Mesodermal cell (in vitro differentiated cells): ENCODE measurements around the gene ENO3.

ENCODE experiments used
- H3K27ac ChIP-seq: 2 replicates; pipeline ENCODE4 v1.7.0; 2013; ENCODE audit warnings: mild to moderate bottlenecking, low read depth, low read length, moderate library complexity; ENCODE audit not compliant: severe bottlenecking
- H3K36me3 ChIP-seq: 2 replicates; pipeline ENCODE4 v1.7.1; 2013; ENCODE audit warnings: mild to moderate bottlenecking, low read length, moderate library complexity; ENCODE audit not compliant: control insufficient read depth, insufficient read depth
- H3K4me1 ChIP-seq: one replicate; pipeline ENCODE4 v1.7.1; 2013; ENCODE audit warnings: mild to moderate bottlenecking, low read length; ENCODE audit not compliant: insufficient read depth, control insufficient read depth, poor library complexity, severe bottlenecking
- H3K4me3 ChIP-seq: 2 replicates; pipeline ENCODE4 v1.7.0; 2013; ENCODE audit warnings: low read length, control low read depth, mild to moderate bottlenecking; ENCODE audit not compliant: insufficient read depth, poor library complexity, severe bottlenecking; ENCODE audit errors: extremely low read depth
- H3K9me3 ChIP-seq: 2 replicates; pipeline ENCODE4 v1.7.1; 2013; ENCODE audit warnings: mild to moderate bottlenecking, low read length, moderate library complexity; ENCODE audit not compliant: control insufficient read depth
- WGBS, 2 experiments: methylation state at CpG; one replicate each; pipeline ENCODE4 v1.1.5; 2013; ENCODE audit warnings: missing lambda C conversion rate in 2 of 2; ENCODE audit not compliant: insufficient coverage in 2 of 2; 5-methylcytosine and 5-hydroxymethylcytosine counted together

The ENO3 gene

GRCh38 chr17:4967539-4968485 is 16.9 kb downstream of the ENO3 start, which contains the start of gene SPAG7:
TSS of gene SPAG7 (minus strand) at chr17:4967817. CDS start at chr17:4967804, 13 bp downstream.
- whole genome bisulfite sequencing, 2 experiments = 1% methylated on average over 49 to 54 of the region's 66 CpGs
- Histone ChIP-seq H3K4me1 (peaks cover 10% of the 10 kb centered on the region), H3K36me3 (peaks cover 55% of the 10 kb centered on the region), H3K4me3 (peak within 1 kb of the TSS; percentile 81), H3K27ac (peak within 1 kb of the TSS; percentile 97), H3K9me3 (peaks cover 4% of the 10 kb centered on the region)

GRCh38 chr17:4968486-4969046 is 17.6 kb downstream of the ENO3 start:
- H3K4me1 ChIP-seq = peaks cover 10% of the 10 kb centered on the region
- 2 to 3% methylated on average over 15 to 18 of the region's 23 CpGs for WGBS, 2 experiments
- peaks cover 4% of the 10 kb centered on the region for H3K9me3 ChIP-seq
- H3K27ac ChIP-seq = peak overlapping the region; percentile 97
- peaks cover 53% of the 10 kb centered on the region for H3K36me3 ChIP-seq
- peak overlapping the region; percentile 81 for H3K4me3 ChIP-seq

GRCh38 chr17:4969047-4969550 is 18.2 kb downstream of the ENO3 start:
- H3K36me3 ChIP-seq = peaks cover 57% of the 10 kb centered on the region
- peaks cover 10% of the 10 kb centered on the region for H3K4me1 ChIP-seq
- H3K4me3 ChIP-seq = peak overlapping the region; percentile 81
- WGBS, 2 experiments = 9 to 29% methylated on average over 14 to 15 of the region's 15 CpGs
- peaks cover 4% of the 10 kb centered on the region for H3K9me3 ChIP-seq
- H3K27ac ChIP-seq = peak overlapping the region; percentile 97

GRCh38 chr17:4969551-4970173 is 18.7 kb downstream of the ENO3 start:
- Histone ChIP-seq H3K4me3 (peak overlapping the region; percentile 81), H3K36me3 (peaks cover 60% of the 10 kb centered on the region), H3K27ac (peak overlapping the region; percentile 97), H3K4me1 (peaks cover 10% of the 10 kb centered on the region), H3K9me3 (peaks cover 4% of the 10 kb centered on the region)
- WGBS, 2 experiments = 86% methylated on average over 16 of the region's 16 CpGs

GRCh38 chr17:4970273-4970672 is 19.4 kb downstream of the ENO3 start:
- peaks cover 1% of the 10 kb centered on the region for H3K9me3 ChIP-seq
- H3K4me3 ChIP-seq = no peak overlapping the region
- H3K4me1 ChIP-seq = peaks cover 10% of the 10 kb centered on the region
- 96 to 100% methylated on average over 1 to 5 of the region's 8 CpGs for WGBS, 2 experiments
- H3K27ac ChIP-seq = no peak overlapping the region
- peaks cover 54% of the 10 kb centered on the region for H3K36me3 ChIP-seq

- Histone ChIP-seq H3K27ac (no peak overlapping the region), H3K4me1 (peaks cover 6% of the 10 kb centered on the region), H3K4me3 (no peak overlapping the region), H3K9me3 (no peaks in the 10 kb centered on the region), H3K36me3 (peaks cover 52% of the 10 kb centered on the region)
- WGBS, 2 experiments = 84 to 98% methylated on average over 4 to 5 of the region's 6 CpGs
Observed at GRCh38 chr17:4971826-4972225, 20.9 kb downstream of the ENO3 start.

- no peaks in the 10 kb centered on the region for H3K9me3 ChIP-seq
- H3K4me1 ChIP-seq = peaks cover 6% of the 10 kb centered on the region
- no peak overlapping the region for H3K4me3 ChIP-seq
- WGBS, 2 experiments = 87 to 92% methylated on average over 6 of the region's 12 CpGs
- peaks cover 56% of the 10 kb centered on the region for H3K36me3 ChIP-seq
- no peak overlapping the region for H3K27ac ChIP-seq
Observed at GRCh38 chr17:4972322-4972721, 21.4 kb downstream of the ENO3 start.

GRCh38 chr17:4972752-4973151 is 21.8 kb downstream of the ENO3 start:
- Histone ChIP-seq H3K4me1 (peaks cover 6% of the 10 kb centered on the region), H3K36me3 (peaks cover 61% of the 10 kb centered on the region), H3K9me3 (no peaks in the 10 kb centered on the region), H3K27ac (no peak overlapping the region), H3K4me3 (no peak overlapping the region)
- WGBS, 2 experiments = 80 to 91% methylated on average over 8 to 12 of the region's 12 CpGs

- H3K4me1 ChIP-seq = peaks cover 6% of the 10 kb centered on the region
- peaks cover 68% of the 10 kb centered on the region for H3K36me3 ChIP-seq
- H3K27ac ChIP-seq = no peak overlapping the region
- no peaks in the 10 kb centered on the region for H3K9me3 ChIP-seq
- 94 to 98% methylated on average over 9 of the region's 10 CpGs for WGBS, 2 experiments
- H3K4me3 ChIP-seq = no peak overlapping the region
Observed at GRCh38 chr17:4973256-4974114, 22.6 kb downstream of the ENO3 start.
